DMS53 treated with DMSO at 0.1 percent for 48 hours (cell line): ENCODE measurements around the gene MRPL36.
A peak's percentile ranks its signal among the peaks of the same experiment; 100 is the strongest.
"Not testable (repeated sequence)": the region's sequence is repeated elsewhere in the genome, so short reads cannot be mapped to it uniquely, and the experiment has no call there.

Experiments used
- DNase-seq: peaks from one replicate; lab custom pipeline; 2025; ENCODE audit not compliant: unreplicated experiment; lab: John Stamatoyannopoulos, UW

MRPL36 gene

GRCh38 chr5:1815881-1816292 is 16.2 kb upstream of the MRPL36 start:
- DNase-seq: no peak

- DNase-seq: no peak
Observed at GRCh38 chr5:1815071-1815786, 15.6 kb upstream of the MRPL36 start.

- no peak for DNase-seq
Observed at GRCh38 chr5:1814183-1815020, 14.8 kb upstream of the MRPL36 start.

- DNase-seq: no peak
Observed at GRCh38 chr5:1810581-1811101, 11.0 kb upstream of the MRPL36 start.

GRCh38 chr5:1809416-1810035 is 9.9 kb upstream of the MRPL36 start:
- no peak for DNase-seq

- DNase-seq: no peak
Observed at GRCh38 chr5:1808439-1808838, 8.8 kb upstream of the MRPL36 start.

GRCh38 chr5:1807451-1808185 is 8.0 kb upstream of the MRPL36 start:
- no peak for DNase-seq

- DNase-seq: no peak
Observed at GRCh38 chr5:1806974-1807373, 7.3 kb upstream of the MRPL36 start.

GRCh38 chr5:1806199-1806598 is 6.6 kb upstream of the MRPL36 start:
- DNase-seq: no peak

- DNase-seq: no peak
Observed at GRCh38 chr5:1805736-1806135, 6.1 kb upstream of the MRPL36 start.

GRCh38 chr5:1805326-1805725 is 5.7 kb upstream of the MRPL36 start:
- no peak for DNase-seq

GRCh38 chr5:1804001-1804690 is 4.5 kb upstream of the MRPL36 start:
- DNase-seq: no peak

- no peak for DNase-seq
Observed at GRCh38 chr5:1803192-1803591, 3.6 kb upstream of the MRPL36 start.

- peak; percentile 8 for DNase-seq
Observed at GRCh38 chr5:1801967-1802295, 2.3 kb upstream of the MRPL36 start.

GRCh38 chr5:1801222-1801966 is 1.8 kb upstream of the MRPL36 start, which contains the start of gene NDUFS6:
NDUFS6 (plus strand) TSS chr5:1801407; CDS start chr5:1801418, 11 bp downstream.
- DNase-seq: peak; percentile 85

GRCh38 chr5:1800472-1801221 is 1.0 kb upstream of the MRPL36 start:
- DNase-seq: peak; percentile 85

GRCh38 chr5:1799110-1799601 is 481 bp downstream of the MRPL36 start:
- no peak for DNase-seq

- not testable (repeated sequence) for DNase-seq
Observed at GRCh38 chr5:1798589-1798988, 1.0 kb downstream of the MRPL36 start.

- DNase-seq: no peak
Observed at GRCh38 chr5:1797855-1798254, 1.8 kb downstream of the MRPL36 start.
